Measurements from ENCODE around the gene AMPD3. TPM values are rescaled to one million over a fixed set of nuclear protein-coding genes. Genes with fewer than 3 reads are reported as not detected.

The AMPD3 gene
- total and polyA plus RNA-seq, 2 donors (not counting 1 experiment from before 2014, with no cell fraction given): 40.1 to 85.5 TPM

- POLR2A ChIA-PET: interaction anchor here (0.6 kb wide), 1 partner anchor 1660 kb away, joined by 9 read pairs; no protein-coding TSS in a partner anchor
Measured at GRCh38 chr11:10438458-10438857, 16.6 kb upstream of the AMPD3 start.

GRCh38 chr11:10439351-10439750 lies 15.7 kb upstream of the AMPD3 start:
- Histone ChIP-seq H3K9ac (ENCODE audit: low read length) (no peak overlapping the region), H3K36me3 (replicated peaks in 1 of 2; ENCODE audit: control extremely low read depth in 1 of 2, control insufficient read depth in 1 of 2, extremely low read depth in 1 of 2, insufficient read depth in 2 of 2, low read length in 1 of 2) (no peaks in the 10 kb centered on the region), H4K20me1 (ENCODE audit: control insufficient read depth, insufficient read depth, low read length, poor library complexity, severe bottlenecking) (no peaks in the 10 kb centered on the region), H3K9me3 (ENCODE audit: control extremely low read depth in 1 of 3, control insufficient read depth in 2 of 3, insufficient read depth in 1 of 3, low read length in 2 of 3) (peaks cover 0 to 6% (median 0%) of the 10 kb centered on the region in 3 donors), H2AFZ (ENCODE audit: insufficient read depth, low read depth, low read length, poor library complexity, severe bottlenecking) (no peak overlapping the region), H3K4me3 (ENCODE audit: control extremely low read depth in 1 of 5, extremely low read depth in 1 of 5, insufficient read depth in 1 of 5, low read depth in 2 of 5, low read length in 4 of 5) (no peak overlapping the region), H3K27me3 (replicated peaks in 1 of 4; ENCODE audit: control extremely low read depth in 1 of 4, control insufficient read depth in 3 of 4, insufficient read depth in 4 of 4, low read length in 3 of 4) (no peaks in the 10 kb centered on the region), H3K4me2 (replicated peaks; ENCODE audit: low read depth, low read length, poor library complexity, severe bottlenecking) (no peak overlapping the region), H3K27ac (ENCODE audit: low read length in 2 of 2) (no peak overlapping the region), H3K79me2 (ENCODE audit: control insufficient read depth, insufficient read depth, low read length) (peaks cover 5% of the 10 kb centered on the region), H3K4me1 (ENCODE audit: control insufficient read depth in 2 of 2, insufficient read depth in 2 of 2, low read length in 2 of 2) (peaks cover 26 to 28% of the 10 kb centered on the region in 2 donors)
- no peaks in the 10 kb centered on the region for H3K27me3 Mint-ChIP-seq
- H3K27ac Mint-ChIP-seq: no peak overlapping the region
- H3K4me3 Mint-ChIP-seq: no peak overlapping the region
- DNase-seq (no peak), ATAC-seq (ENCODE audit: low read depth) (no peak)
- 100% methylated on average over 1 of the region's 2 CpGs for WGBS (ENCODE audit: insufficient coverage)
- ChIA-PET POLR2A (no interaction called here), CTCF (interaction anchor here (1.0 to 2.0 kb wide), 2 partner anchors 23 to 26 kb away, joined by 4 to 8 read pairs; no protein-coding TSS in a partner anchor)
- intact Hi-C loops (cut with micrococcal nuclease): no loop called here
- TF ChIP-seq CTCF (IDR thresholded peaks at IDR 0.05): no peak
- no peak for TF ChIP-seq EZH2 (IDR thresholded peaks at IDR 0.05; ENCODE audit: borderline replicate concordance, insufficient read depth, low read depth, low read length, poor library complexity, severe bottlenecking)
- H3K9me3 Mint-ChIP-seq (ENCODE audit: insufficient read depth): no peaks in the 10 kb centered on the region
- H3K4me1 Mint-ChIP-seq: peaks cover 35% of the 10 kb centered on the region

More at GRCh38 chr11:10438458-10438857, 16.6 kb upstream of the AMPD3 start:
- DNase-seq (no peak), ATAC-seq (ENCODE audit: low read depth) (no peak)
- H3K27ac Mint-ChIP-seq: no peak overlapping the region
- Histone ChIP-seq H2AFZ (ENCODE audit: insufficient read depth, low read depth, low read length, poor library complexity, severe bottlenecking) (no peak overlapping the region), H3K4me2 (replicated peaks; ENCODE audit: low read depth, low read length, poor library complexity, severe bottlenecking) (no peak overlapping the region), H3K9me3 (ENCODE audit: control extremely low read depth in 1 of 3, control insufficient read depth in 2 of 3, insufficient read depth in 1 of 3, low read length in 2 of 3) (peaks cover 0 to 6% (median 0%) of the 10 kb centered on the region in 3 donors), H3K9ac (ENCODE audit: low read length) (no peak overlapping the region), H3K79me2 (ENCODE audit: control insufficient read depth, insufficient read depth, low read length) (no peaks in the 10 kb centered on the region), H4K20me1 (ENCODE audit: control insufficient read depth, insufficient read depth, low read length, poor library complexity, severe bottlenecking) (no peaks in the 10 kb centered on the region), H3K4me3 (ENCODE audit: control extremely low read depth in 1 of 5, extremely low read depth in 1 of 5, insufficient read depth in 1 of 5, low read depth in 2 of 5, low read length in 4 of 5) (no peak overlapping the region), H3K4me1 (ENCODE audit: control insufficient read depth in 2 of 2, insufficient read depth in 2 of 2, low read length in 2 of 2) (peaks cover 20 to 21% of the 10 kb centered on the region in 2 donors), H3K36me3 (replicated peaks in 1 of 2; ENCODE audit: control extremely low read depth in 1 of 2, control insufficient read depth in 1 of 2, extremely low read depth in 1 of 2, insufficient read depth in 2 of 2, low read length in 1 of 2) (no peaks in the 10 kb centered on the region), H3K27ac (ENCODE audit: low read length in 2 of 2) (no peak overlapping the region), H3K27me3 (replicated peaks in 1 of 4; ENCODE audit: control extremely low read depth in 1 of 4, control insufficient read depth in 3 of 4, insufficient read depth in 4 of 4, low read length in 3 of 4) (no peaks in the 10 kb centered on the region)
- H3K9me3 Mint-ChIP-seq (ENCODE audit: insufficient read depth): no peaks in the 10 kb centered on the region
- TF ChIP-seq CTCF (IDR thresholded peaks at IDR 0.05): no peak
- TF ChIP-seq EZH2 (IDR thresholded peaks at IDR 0.05; ENCODE audit: borderline replicate concordance, insufficient read depth, low read depth, low read length, poor library complexity, severe bottlenecking): no peak
- no peaks in the 10 kb centered on the region for H3K27me3 Mint-ChIP-seq
- CTCF ChIA-PET: interaction anchor here (1.0 to 2.0 kb wide), 2 partner anchors 22 to 25 kb away, joined by 4 to 8 read pairs; no protein-coding TSS in a partner anchor
- intact Hi-C loops (cut with micrococcal nuclease): no loop called here
- no peak overlapping the region for H3K4me3 Mint-ChIP-seq
- peaks cover 31% of the 10 kb centered on the region for H3K4me1 Mint-ChIP-seq
